ENCODE data around the gene DDO. TPM values are rescaled to one million over a fixed set of nuclear protein-coding genes. Genes with fewer than 3 reads are reported as not detected.

DDO gene
- total RNA-seq (2014; rRNA removed; shearing (Covaris generic)) (not detected in 2 replicates), total RNA-seq (2022) (not detected in 2 replicates), Bru-seq, nascent RNA (not detected), BruChase-seq, experiment 1, labeled RNA remaining after a 6-hour chase (not detected), BruChase-seq, experiment 2, labeled RNA remaining after a 2-hour chase (not detected)
- long read RNA-seq, result 0 reads

DNA sequence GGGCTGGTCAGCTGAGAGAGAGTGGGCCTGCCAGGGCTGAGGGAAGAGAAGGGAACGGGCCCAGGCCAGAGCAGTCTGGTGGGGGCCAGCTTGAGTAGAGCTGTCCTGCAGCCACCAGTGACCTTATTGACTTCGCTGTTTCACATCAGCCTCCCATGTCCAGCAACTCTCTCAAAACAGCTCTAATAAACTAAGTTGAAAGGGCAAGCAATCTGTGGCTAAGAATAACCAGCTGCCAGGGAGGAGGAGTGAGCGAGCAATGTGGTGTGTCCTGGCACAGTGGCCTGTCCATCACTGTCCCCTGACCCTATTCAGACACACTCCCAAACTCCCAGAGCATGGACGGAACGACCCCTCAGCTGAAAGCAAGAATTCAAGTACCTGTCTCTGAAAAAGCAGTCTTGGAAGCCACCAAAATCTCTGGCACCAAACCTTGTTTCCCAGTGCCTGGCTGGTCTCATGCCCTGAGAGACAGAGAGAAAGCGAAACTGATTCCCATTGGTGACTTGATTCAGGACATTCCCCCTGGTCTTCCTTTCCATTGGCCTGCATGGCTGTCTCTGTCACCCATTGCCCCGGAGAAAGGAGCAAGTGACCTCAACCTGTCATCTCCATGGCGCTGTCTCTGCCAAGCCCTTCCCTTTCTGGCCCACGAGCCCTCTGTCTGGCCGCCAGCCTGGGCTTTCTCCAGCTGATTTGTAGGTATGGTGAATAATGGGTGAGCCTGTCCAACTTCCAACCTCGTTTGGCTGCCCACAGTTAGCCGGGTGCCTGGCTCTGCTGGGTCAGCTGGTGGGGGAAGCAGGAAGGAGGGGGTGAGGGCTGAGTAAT lies at the start of gene DDO:
Gene DDO, minus strand, starts transcription at position 490 of the 831 bp plus-strand sequence. CDS start 2,113 bp downstream, outside the sequence.
- ChIA-PET POLR2A (interaction anchor here (0.6 kb wide), 1 partner anchor 35 kb away, joined by 3 read pairs; no protein-coding TSS in a partner anchor), CTCF (ENCODE audit: unreplicated experiment) (no interaction called here)
- Histone ChIP-seq H3K27ac (ENCODE audit: low read depth, low read length, poor library complexity, severe bottlenecking) (no peak within 1 kb of the TSS), H3K4me3 (ENCODE audit: low read depth, low read length, poor library complexity, severe bottlenecking) (no peak within 1 kb of the TSS), H3K9me3 (ENCODE audit: low read length) (no peaks in the 10 kb centered on the region), H3K79me2 (ENCODE audit: insufficient read depth, low read depth, low read length) (no peaks in the 10 kb centered on the region), H3K36me3 (ENCODE audit: insufficient read depth, low read length) (no peaks in the 10 kb centered on the region), H3K9me2 (ENCODE audit: insufficient read depth, low read length) (no peaks in the 10 kb centered on the region), H4K20me1 (ENCODE audit: insufficient read depth, low read length) (no peaks in the 10 kb centered on the region), H3K4me2 (ENCODE audit: low read length) (no peak within 1 kb of the TSS), H2AFZ (ENCODE audit: low read length) (no peak within 1 kb of the TSS), H3K4me1 (ENCODE audit: insufficient read depth, low read length, poor library complexity, severe bottlenecking) (no peaks in the 10 kb centered on the region)
- DNase-seq (ENCODE audit: low spot score), result no peak
- intact Hi-C loops (cut with micrococcal nuclease; ENCODE audit: unreplicated experiment), result no loop called here
- no TSS peak for BruUV-seq (replicated peaks)
- TF ChIP-seq, protein P1, sequence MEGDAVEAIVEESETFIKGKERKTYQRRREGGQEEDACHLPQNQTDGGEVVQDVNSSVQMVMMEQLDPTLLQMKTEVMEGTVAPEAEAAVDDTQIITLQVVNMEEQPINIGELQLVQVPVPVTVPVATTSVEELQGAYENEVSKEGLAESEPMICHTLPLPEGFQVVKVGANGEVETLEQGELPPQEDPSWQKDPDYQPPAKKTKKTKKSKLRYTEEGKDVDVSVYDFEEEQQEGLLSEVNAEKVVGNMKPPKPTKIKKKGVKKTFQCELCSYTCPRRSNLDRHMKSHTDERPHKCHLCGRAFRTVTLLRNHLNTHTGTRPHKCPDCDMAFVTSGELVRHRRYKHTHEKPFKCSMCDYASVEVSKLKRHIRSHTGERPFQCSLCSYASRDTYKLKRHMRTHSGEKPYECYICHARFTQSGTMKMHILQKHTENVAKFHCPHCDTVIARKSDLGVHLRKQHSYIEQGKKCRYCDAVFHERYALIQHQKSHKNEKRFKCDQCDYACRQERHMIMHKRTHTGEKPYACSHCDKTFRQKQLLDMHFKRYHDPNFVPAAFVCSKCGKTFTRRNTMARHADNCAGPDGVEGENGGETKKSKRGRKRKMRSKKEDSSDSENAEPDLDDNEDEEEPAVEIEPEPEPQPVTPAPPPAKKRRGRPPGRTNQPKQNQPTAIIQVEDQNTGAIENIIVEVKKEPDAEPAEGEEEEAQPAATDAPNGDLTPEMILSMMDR (conservative IDR thresholded peaks at IDR 0.05; ENCODE audit: low read length), result no peak

DNA sequence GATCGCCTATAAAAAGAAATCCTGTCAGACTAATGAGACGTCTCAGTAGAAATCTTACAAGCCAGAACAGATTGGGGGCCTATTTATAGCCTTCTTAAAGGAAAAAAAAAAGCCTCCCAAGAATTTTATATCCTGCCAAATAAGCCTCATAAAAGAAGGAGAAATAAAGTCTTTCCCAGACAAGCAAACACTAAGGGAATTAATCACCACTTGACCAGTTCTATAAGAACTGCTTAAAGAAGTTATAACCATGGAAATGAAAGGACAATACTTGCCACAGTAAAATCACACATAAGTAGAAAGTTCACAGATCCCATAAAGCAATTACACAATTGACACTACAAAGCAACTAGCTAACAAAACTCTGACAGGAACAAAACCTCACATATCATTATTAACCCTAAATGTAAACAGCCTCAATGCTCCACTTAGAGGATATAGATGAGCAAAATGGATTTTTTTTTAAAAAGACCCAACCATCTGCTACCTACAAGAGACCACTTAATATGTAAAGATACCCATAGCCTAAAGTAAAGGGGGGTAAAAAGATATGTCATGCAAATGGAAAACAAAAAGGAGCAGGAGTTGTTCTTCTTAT lies 47.6 kb upstream of the DDO start:
- POLR2A ChIA-PET, result interaction anchor here (0.9 kb wide), 1 partner anchor 675 kb away, joined by 3 read pairs; no protein-coding TSS in a partner anchor
- BruUV-seq (replicated peaks), result no TSS peak
- TF ChIP-seq, protein P1 (conservative IDR thresholded peaks at IDR 0.05; ENCODE audit: low read length), result no peak
- no peak for TF ChIP-seq EZH2phosphoT487 (IDR thresholded peaks at IDR 0.05; ENCODE audit: borderline replicate concordance, low read depth, low read length)

More for the DNA sequence above, 47.6 kb upstream of the DDO start:
- no peaks in the 10 kb centered on the region for H3K79me2 ChIP-seq (ENCODE audit: insufficient read depth, low read depth, low read length)
- peaks cover 13% of the 10 kb centered on the region; the same call in 1 of the 2 replicates for H3K9me3 ChIP-seq (ENCODE audit: low read length)
- H3K9me2 ChIP-seq (ENCODE audit: insufficient read depth, low read length), result no peaks in the 10 kb centered on the region
- H3K4me3 ChIP-seq (ENCODE audit: low read depth, low read length, poor library complexity, severe bottlenecking), result no peak overlapping the region
- intact Hi-C loops (cut with micrococcal nuclease; ENCODE audit: unreplicated experiment), result no loop called here
- no peaks in the 10 kb centered on the region for H3K4me1 ChIP-seq (ENCODE audit: insufficient read depth, low read length, poor library complexity, severe bottlenecking)
- no peaks in the 10 kb centered on the region for H3K36me3 ChIP-seq (ENCODE audit: insufficient read depth, low read length)
- no peak overlapping the region for H2AFZ ChIP-seq (ENCODE audit: low read length)
- no peak overlapping the region for H3K4me2 ChIP-seq (ENCODE audit: low read length)
- CTCF ChIA-PET (ENCODE audit: unreplicated experiment), result no interaction called here
- H3K27ac ChIP-seq (ENCODE audit: low read depth, low read length, poor library complexity, severe bottlenecking), result no peak overlapping the region
- no peaks in the 10 kb centered on the region for H4K20me1 ChIP-seq (ENCODE audit: insufficient read depth, low read length)
- DNase-seq (ENCODE audit: low spot score), result no peak
